H1 (cell line): Measurements from ENCODE around the gene BRD1. TPM values are rescaled to one million over a fixed set of nuclear protein-coding genes. Genes with fewer than 3 reads are reported as not detected.

Experiments used
- CTCF ChIA-PET: fragments of 300-600 bp; sonication (Branson Sonifier 250); formaldehyde crosslinking; loops from one replicate; lab custom pipeline; 2021; ENCODE audit not compliant: partially characterized antibody; lab: Charles Lee
- POLR2A ChIA-PET: fragments of 300-600 bp; sonication (Branson Sonifier 250); formaldehyde crosslinking; loops from one replicate; lab custom pipeline; 2021; ENCODE audit warnings: inconsistent platforms; ENCODE audit not compliant: partially characterized antibody; lab: Charles Lee
- DNase-seq, 2 experiments: peaks; one replicate each; pipeline versions ENCODE4 v3.0.0 to v3.0.0-alpha.2; 2010 to 2022; ENCODE audit warnings: low spot score in 2 of 2, low read depth in 1 of 2, mixed read lengths in 1 of 2
- FAIRE-seq: peaks from 2 replicates; lab custom pipeline; 2011; peaks lifted over from hg19 to GRCh38; lab: Jason Lieb, UNC
- H2AFZ ChIP-seq: 2 replicates; pipeline ENCODE4 v1.8.1; 2012; ENCODE audit warnings: low read length, inconsistent platforms
- H2AK5ac ChIP-seq: 2 replicates; pipeline ENCODE4 v1.6.1; 2013; ENCODE audit warnings: low read depth, low read length
- H2BK120ac ChIP-seq: replicated peaks from 2 replicates; pipeline ENCODE3; 2013; ENCODE audit warnings: low read depth, low read length, inconsistent platforms
- H2BK12ac ChIP-seq: 2 replicates; pipeline ENCODE4 v1.6.1; 2013; ENCODE audit warnings: low read depth, low read length
- H2BK15ac ChIP-seq: 2 replicates; pipeline ENCODE4 v1.6.1; 2013; ENCODE audit warnings: low read length
- H2BK20ac ChIP-seq: 2 replicates; pipeline ENCODE4 v1.6.1; 2013; ENCODE audit warnings: low read length
- H2BK5ac ChIP-seq: 2 replicates; pipeline ENCODE4 v1.6.1; 2013; ENCODE audit warnings: low read depth, low read length
- H3K14ac ChIP-seq: 2 replicates; pipeline ENCODE4 v1.6.1; 2013; ENCODE audit warnings: inconsistent platforms; ENCODE audit not compliant: insufficient read length
- H3K18ac ChIP-seq: 2 replicates; pipeline ENCODE4 v1.6.1; 2013; ENCODE audit warnings: low read length; ENCODE audit errors: extremely low read depth
- H3K23ac ChIP-seq: 2 replicates; pipeline ENCODE4 v1.6.1; 2013; ENCODE audit warnings: inconsistent platforms; ENCODE audit not compliant: insufficient read length
- H3K23me2 ChIP-seq: 2 replicates; pipeline ENCODE4 v1.6.1; 2013; ENCODE audit warnings: low read depth, low read length
- H3K27ac ChIP-seq: 2 replicates; pipeline ENCODE4 v1.6.1; 2011; ENCODE audit warnings: low read depth, low read length, inconsistent platforms
- H3K27me3 ChIP-seq, 4 experiments: replicated peaks in 1 of 4; 1 replicate in 1 of 4; 2 replicates in 3 of 4; pipeline versions ENCODE4 v1.6.1 to v1.8.1; 2011 to 2013; ENCODE audit warnings: low read length in 3 of 4, mild to moderate bottlenecking in 3 of 4, inconsistent platforms in 2 of 4, mixed read lengths in 2 of 4, moderate library complexity in 1 of 4; ENCODE audit not compliant: control insufficient read depth in 3 of 4, insufficient read depth in 3 of 4; ENCODE audit errors: extremely low read depth in 1 of 4
- H3K36me3 ChIP-seq, 4 experiments: 2 replicates each; pipeline versions ENCODE4 v1.6.1 to v1.8.1; 2011 to 2013; ENCODE audit warnings: mild to moderate bottlenecking in 4 of 4, low read length in 3 of 4, moderate library complexity in 2 of 4, control low read depth in 1 of 4, inconsistent platforms in 1 of 4; ENCODE audit not compliant: insufficient read depth in 4 of 4, control insufficient read depth in 2 of 4
- H3K4ac ChIP-seq: replicated peaks from 2 replicates; pipeline ENCODE3; 2013; ENCODE audit warnings: low read length, low read depth, mixed read lengths, inconsistent platforms; ENCODE audit not compliant: insufficient read length
- H3K4me1 ChIP-seq, 4 experiments: replicated peaks in 1 of 4; 1 replicate in 1 of 4; 2 replicates in 3 of 4; pipeline versions ENCODE4 v1.6.1 to v1.8.1; 2011 to 2013; ENCODE audit warnings: low read length in 3 of 4, inconsistent platforms in 2 of 4, mixed read lengths in 1 of 4; ENCODE audit not compliant: insufficient read depth in 4 of 4, control insufficient read depth in 3 of 4
- H3K4me2 ChIP-seq, 2 experiments: 2 replicates each; pipeline versions ENCODE4 v1.6.1 to v1.8.1; 2011 to 2013; ENCODE audit warnings: low read depth in 2 of 2, low read length in 2 of 2, control low read depth in 1 of 2, inconsistent platforms in 1 of 2, mild to moderate bottlenecking in 1 of 2; ENCODE audit not compliant: insufficient read depth in 1 of 2
- H3K4me3 ChIP-seq, 4 experiments: fragments of 200-600, 300-600 bp in 1 of 4; sonication (generic), shearing (Covaris generic), sonication (Bioruptor Twin) in 1 of 4; 2 replicates each; pipeline versions ENCODE4 v1.5.1 to v1.8.1; 2011 to 2016; ENCODE audit warnings: low read length in 4 of 4, low read depth in 3 of 4, control low read depth in 2 of 4, inconsistent platforms in 2 of 4, mild to moderate bottlenecking in 2 of 4, mixed read lengths in 1 of 4, moderate library complexity in 1 of 4; ENCODE audit not compliant: insufficient read depth in 2 of 4; ENCODE audit errors: extremely low read depth in 1 of 4
- H3K56ac ChIP-seq: replicated peaks from 2 replicates; pipeline ENCODE3; 2013; ENCODE audit warnings: low read depth, mild to moderate bottlenecking, mixed read lengths, low read length, inconsistent platforms; ENCODE audit not compliant: insufficient read length
- H3K79me1 ChIP-seq: 2 replicates; pipeline ENCODE4 v1.6.1; 2013; ENCODE audit warnings: low read depth, low read length, control low read depth
- H3K79me2 ChIP-seq, 2 experiments: 2 replicates each; pipeline versions ENCODE4 v1.6.1 to v1.8.1; 2012 to 2013; ENCODE audit warnings: low read length in 2 of 2, mild to moderate bottlenecking in 2 of 2, inconsistent platforms in 1 of 2; ENCODE audit not compliant: insufficient read depth in 2 of 2, control insufficient read depth in 1 of 2
- H3K9ac ChIP-seq, 4 experiments: replicated peaks in 1 of 4; 1 replicate in 1 of 4; 2 replicates in 3 of 4; pipeline versions ENCODE4 v1.6.1 to v1.8.1; 2011 to 2013; ENCODE audit warnings: low read depth in 3 of 4, low read length in 3 of 4, control low read depth in 2 of 4, mild to moderate bottlenecking in 2 of 4, moderate library complexity in 2 of 4, inconsistent platforms in 1 of 4; ENCODE audit errors: extremely low read depth in 1 of 4
- H3K9me3 ChIP-seq, 2 experiments: 2 replicates each; pipeline versions ENCODE4 v1.6.1 to v1.8.1; 2012 to 2013; ENCODE audit warnings: mild to moderate bottlenecking in 2 of 2, moderate library complexity in 2 of 2, control low read depth in 1 of 2, inconsistent platforms in 1 of 2, low read depth in 1 of 2, low read length in 1 of 2, mixed read lengths in 1 of 2; ENCODE audit not compliant: insufficient read depth in 2 of 2
- H4K20me1 ChIP-seq, 2 experiments: replicated peaks in 1 of 2; 2 replicates each; pipeline versions ENCODE3 to v1.8.1; 2011 to 2013; ENCODE audit warnings: inconsistent platforms in 2 of 2, low read length in 2 of 2, mild to moderate bottlenecking in 1 of 2; ENCODE audit not compliant: insufficient read depth in 2 of 2, control insufficient read depth in 1 of 2
- H4K5ac ChIP-seq: 2 replicates; pipeline ENCODE4 v1.6.1; 2013; ENCODE audit warnings: low read length, low read depth, mixed read lengths, inconsistent platforms; ENCODE audit not compliant: insufficient read length
- H4K8ac ChIP-seq: 2 replicates; pipeline ENCODE4 v1.8.0; 2013; ENCODE audit warnings: mild to moderate bottlenecking, moderate library complexity, low read length, inconsistent platforms; ENCODE audit not compliant: insufficient read depth; ENCODE audit errors: extremely low read depth
- H4K91ac ChIP-seq: replicated peaks from 2 replicates; pipeline ENCODE3; 2013; ENCODE audit warnings: low read length, mixed read lengths, inconsistent platforms; ENCODE audit not compliant: insufficient read length
- MAFK ChIP-seq: IDR thresholded peaks from 2 replicates; pipeline ENCODE4 v1.6.1; 2012; ENCODE audit warnings: low read depth, mild to moderate bottlenecking, improper control_type of control experiment, low read length
- WGBS, 2 experiments: shearing (Covaris generic) in 1 of 2; methylation state at CpG; one replicate each; pipeline versions ENCODE4 v1.1.6 to v1.1.7; 2013 to 2015; ENCODE audit warnings: low lambda C conversion rate in 2 of 2, mixed read lengths in 2 of 2, inconsistent platforms in 1 of 2, low coverage in 1 of 2, missing lambda C conversion rate in 1 of 2; ENCODE audit not compliant: insufficient replicate concordance in 2 of 2, insufficient coverage in 1 of 2, insufficient read length in 1 of 2; ENCODE audit errors: extremely low coverage in 1 of 2, missing lambda C conversion rate in 1 of 2; 5-methylcytosine and 5-hydroxymethylcytosine counted together
- polyA plus RNA-seq, 7 experiments: library from polyadenylated mRNA; depleted of rRNA in 3 of 7; stranded (reverse) in 5 of 7; unstranded in 2 of 7; fragments of >200 nt in 5 of 7; fragments of 200-250 nt in 2 of 7; gene quantifications; 1 replicate in 5 of 7; 2 replicates in 1 of 7; 4 replicates in 1 of 7; pipeline versions ENCODE4 v1.2.1 to v1.2.3, GENCODE V29; 2011 to 2013; ENCODE audit warnings: missing spikeins in 2 of 7, mixed read lengths in 2 of 7
- total RNA-seq: library from RNA; stranded (reverse); fragmentation: NEBNext Ultra II Directional; extraction: Animal tissue kit (Norgen Biotek cat#: 25700); gene quantifications from 2 replicates; pipeline ENCODE4 v1.2.1, GENCODE V29; 2021

BRD1 gene
- total and polyA plus RNA-seq, 2 of the 8 experiments (the other 6 are each of a cell fraction or from before 2014, with no cell fraction given), result 6.8 to 34.0 TPM

DNA sequence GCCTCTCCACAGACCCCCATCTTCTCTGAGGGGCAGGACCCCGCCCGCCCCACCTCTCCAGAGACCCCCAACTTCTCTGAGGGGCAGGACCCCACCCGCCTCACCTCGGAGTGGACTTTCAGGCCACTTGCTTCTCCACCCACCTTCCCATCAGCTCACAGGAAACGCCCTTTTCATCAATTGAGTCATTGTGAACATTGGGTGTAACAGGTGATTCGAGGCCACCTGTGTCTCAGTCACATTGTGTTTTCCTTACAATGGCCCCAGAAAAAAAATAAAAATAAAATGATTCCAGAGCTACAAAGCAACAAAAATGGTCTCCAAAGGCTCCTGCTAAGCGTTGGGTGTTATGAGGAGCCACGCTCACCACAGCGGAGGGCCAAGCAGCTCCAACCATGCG, 36.0 kb downstream of the BRD1 start:
- POLR2A ChIA-PET, result no interaction called here
- no peak for DNase-seq
- Histone ChIP-seq H3K56ac (no peak overlapping the region), H4K8ac (no peak overlapping the region), H3K9me3 (no peaks in the 10 kb centered on the region), H2BK20ac (no peak overlapping the region), H3K4me3 (no peak overlapping the region), H4K20me1 (peaks cover 28 to 31% of the 10 kb centered on the region in 2 experiments), H3K79me1 (peaks cover 12% of the 10 kb centered on the region), H3K9ac (no peak overlapping the region), H3K27me3 (no peaks in the 10 kb centered on the region), H3K18ac (no peak overlapping the region), H2BK15ac (no peak overlapping the region), H3K14ac (no peak overlapping the region), H2BK5ac (no peak overlapping the region), H4K91ac (no peak overlapping the region), H2AFZ (no peak overlapping the region), H3K4me2 (no peak overlapping the region), H4K5ac (no peak overlapping the region), H2BK12ac (no peak overlapping the region), H3K23ac (no peak overlapping the region), H3K36me3 (peaks cover 9 to 50% (median 42%) of the 10 kb centered on the region in 4 experiments; a peak in 7 of 8 replicates), H3K23me2 (no peaks in the 10 kb centered on the region), H3K4me1 (peaks cover 0 to 4% (median 2%) of the 10 kb centered on the region in 4 experiments; a peak in 2 of 7 replicates), H2AK5ac (no peak overlapping the region), H3K79me2 (peaks cover 0 to 46% of the 10 kb centered on the region in 2 experiments; a peak in 2 of 4 replicates), H2BK120ac (no peak overlapping the region), H3K27ac (no peak overlapping the region), H3K4ac (no peak overlapping the region)
- 82% methylated on average over 8 of the region's 10 CpGs; no CpG with 5 or more reads in 1 of the 2 experiments for WGBS, 2 experiments
- CTCF ChIA-PET, result interaction anchor here (1.1 to 2.9 kb wide), 3 partner anchors 12 to 61 kb away, joined by 3 to 9 read pairs (median 3); no protein-coding TSS in a partner anchor
- no peak for FAIRE-seq
- TF ChIP-seq MAFK, result no peak
